RWPE1 (cell line): ENCODE data around the gene AGPAT4.
"Not testable (repeated sequence)": the region's sequence is repeated elsewhere in the genome, so short reads cannot be mapped to it uniquely, and the experiment has no call there.

ENCODE experiments used
- CTCF ChIA-PET: fragments of 350-600 bp; sonication (Branson Sonifier 250); formaldehyde crosslinking; extraction: SDS; loops from one replicate; lab custom pipeline; 2021; lab: Yijun Ruan, JAX
- POLR2A ChIA-PET: fragments of 400-600 bp; formaldehyde crosslinking; extraction: SDS; loops from one replicate; lab custom pipeline; 2020; ENCODE audit warnings: antibody characterized with exemption; ENCODE audit not compliant: low non-redundant PET; lab: Yijun Ruan, JAX
- DNase-seq: peaks from one replicate; pipeline ENCODE4 v3.0.0; 2012; ENCODE audit warnings: low spot score
- H3K27ac ChIP-seq: fragments of 450-650 bp; 2 replicates; pipeline ENCODE4 v1.5.1; 2017
- TF ChIP-seq, protein P1 (sequence below): fragments of 450-650 bp; conservative IDR thresholded peaks from 2 replicates; pipeline ENCODE4 v1.5.1; 2017; ENCODE audit warnings: low read depth, mild to moderate bottlenecking

AGPAT4 gene

GRCh38 chr6:161273752-161274487 is at the start of gene AGPAT4:
Gene AGPAT4, minus strand, starts transcription at chr6:161274061. Its CDS starts 41,848 bp downstream, at chr6:161232213.
- POLR2A ChIA-PET, result interaction anchor here (0.6 kb wide), 1 partner anchor 40 kb away, joined by 5 read pairs; no protein-coding TSS in a partner anchor
- CTCF ChIA-PET, result interaction anchor here (0.6 to 1.0 kb wide), 5 partner anchors 9 to 1944 kb away, joined by 3 read pairs; no protein-coding TSS in a partner anchor
- DNase-seq, result peak; percentile 92
- TF ChIP-seq, protein P1, sequence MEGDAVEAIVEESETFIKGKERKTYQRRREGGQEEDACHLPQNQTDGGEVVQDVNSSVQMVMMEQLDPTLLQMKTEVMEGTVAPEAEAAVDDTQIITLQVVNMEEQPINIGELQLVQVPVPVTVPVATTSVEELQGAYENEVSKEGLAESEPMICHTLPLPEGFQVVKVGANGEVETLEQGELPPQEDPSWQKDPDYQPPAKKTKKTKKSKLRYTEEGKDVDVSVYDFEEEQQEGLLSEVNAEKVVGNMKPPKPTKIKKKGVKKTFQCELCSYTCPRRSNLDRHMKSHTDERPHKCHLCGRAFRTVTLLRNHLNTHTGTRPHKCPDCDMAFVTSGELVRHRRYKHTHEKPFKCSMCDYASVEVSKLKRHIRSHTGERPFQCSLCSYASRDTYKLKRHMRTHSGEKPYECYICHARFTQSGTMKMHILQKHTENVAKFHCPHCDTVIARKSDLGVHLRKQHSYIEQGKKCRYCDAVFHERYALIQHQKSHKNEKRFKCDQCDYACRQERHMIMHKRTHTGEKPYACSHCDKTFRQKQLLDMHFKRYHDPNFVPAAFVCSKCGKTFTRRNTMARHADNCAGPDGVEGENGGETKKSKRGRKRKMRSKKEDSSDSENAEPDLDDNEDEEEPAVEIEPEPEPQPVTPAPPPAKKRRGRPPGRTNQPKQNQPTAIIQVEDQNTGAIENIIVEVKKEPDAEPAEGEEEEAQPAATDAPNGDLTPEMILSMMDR, result no peak
- H3K27ac ChIP-seq, result peak within 1 kb of the TSS; percentile 94

DNA sequence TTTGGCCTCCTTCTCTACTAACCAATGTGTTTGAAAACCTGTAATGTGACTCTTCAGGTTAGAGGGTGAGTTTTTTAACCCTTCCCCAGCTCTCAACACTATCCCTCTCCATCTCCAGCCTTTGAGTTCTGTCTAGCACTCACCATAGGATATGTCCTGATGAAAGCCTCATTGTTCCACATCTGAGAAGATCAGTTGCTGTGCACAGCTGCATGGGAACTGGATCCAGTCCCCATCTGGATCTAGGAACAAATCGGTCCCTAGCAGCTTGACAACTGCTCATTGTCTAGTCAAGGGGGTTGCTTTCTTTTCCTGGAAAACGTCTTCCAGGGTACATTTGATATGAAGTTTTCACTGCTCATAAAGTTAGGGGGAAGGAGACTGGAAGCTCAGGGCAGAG is 45.4 kb upstream of the AGPAT4 start:
- CTCF ChIA-PET, result interaction anchor here (0.7 kb wide), 1 partner anchor 10 kb away, joined by 3 read pairs; no protein-coding TSS in a partner anchor
- TF ChIP-seq, protein P1, result no peak
- DNase-seq, result no peak
- POLR2A ChIA-PET, result no interaction called here
- H3K27ac ChIP-seq, result no peak overlapping the region

GRCh38 chr6:161318456-161318855 is 44.6 kb upstream of the AGPAT4 start:
- CTCF ChIA-PET, result interaction anchor here (0.7 kb wide), 1 partner anchor 10 kb away, joined by 3 read pairs; no protein-coding TSS in a partner anchor
- H3K27ac ChIP-seq, result no peak overlapping the region
- DNase-seq, result no peak
- TF ChIP-seq, protein P1, result no peak
- POLR2A ChIA-PET, result no interaction called here

DNA sequence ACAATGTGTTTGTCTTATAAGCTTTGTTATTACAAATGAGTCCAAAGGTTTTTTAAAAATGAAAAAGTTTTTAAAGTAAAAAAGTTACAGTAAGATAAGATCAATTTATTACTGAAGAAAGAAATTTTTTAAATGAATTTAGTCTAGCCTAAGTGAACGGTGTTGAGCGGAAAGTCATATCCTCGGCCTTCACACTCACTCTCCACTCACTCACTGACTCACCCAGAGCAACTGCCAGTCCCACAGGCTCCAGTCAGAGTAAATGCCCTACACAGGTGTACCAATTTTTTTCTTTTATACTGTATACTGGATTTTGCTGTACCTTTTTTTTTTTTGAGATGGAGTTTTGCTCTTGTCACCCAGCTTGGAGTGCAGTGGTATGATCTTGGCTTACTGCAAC is 42.7 kb upstream of the AGPAT4 start:
- no peak overlapping the region for H3K27ac ChIP-seq
- DNase-seq, result no peak
- TF ChIP-seq, protein P1, result no peak
- CTCF ChIA-PET, result interaction anchor here (0.7 kb wide), 2 partner anchors 47 to 210 kb away, joined by 3 to 4 read pairs; no protein-coding TSS in a partner anchor
- POLR2A ChIA-PET, result no interaction called here

- H3K27ac ChIP-seq, CTCF ChIA-PET: not testable (repeated sequence)
Measured at GRCh38 chr6:161315246-161315917, 41.5 kb upstream of the AGPAT4 start.

DNA sequence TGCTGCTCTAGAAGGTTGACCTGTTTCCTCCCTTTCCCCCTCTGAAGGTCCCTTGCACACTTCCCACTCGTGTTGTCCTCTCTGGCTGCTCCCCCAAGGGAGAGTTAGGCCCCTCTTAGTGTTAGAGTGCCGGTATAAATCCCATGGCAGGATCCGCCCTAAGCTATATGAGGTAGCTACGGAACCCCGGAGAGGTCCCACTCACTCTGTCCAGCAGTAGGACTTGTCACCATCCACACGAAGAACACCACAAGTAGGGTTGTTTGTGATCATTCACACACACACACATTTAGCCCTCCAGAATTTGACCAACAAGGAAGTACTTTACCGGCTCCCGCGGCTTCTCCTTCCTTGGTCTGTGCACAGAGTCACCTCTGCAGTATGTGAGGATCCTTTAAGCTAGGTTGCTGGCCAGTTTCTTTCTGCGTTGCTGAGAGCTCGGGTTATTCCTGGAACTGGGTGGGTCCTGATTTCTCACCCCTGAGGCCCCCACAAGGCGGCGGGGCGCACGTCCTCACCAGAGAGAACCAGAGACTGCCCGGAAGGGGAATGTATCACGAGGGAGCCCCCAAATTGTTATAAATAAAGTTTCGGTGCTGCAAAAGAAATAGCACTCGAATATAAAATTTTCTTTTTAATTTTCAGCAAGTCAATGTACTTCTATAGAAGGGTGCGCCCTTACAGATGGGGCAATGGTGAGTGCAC is 40.8 kb upstream of the AGPAT4 start:
- DNase-seq, POLR2A ChIA-PET, CTCF ChIA-PET, H3K27ac ChIP-seq: not testable (repeated sequence)

More at GRCh38 chr6:161315246-161315917, 41.5 kb upstream of the AGPAT4 start:
- POLR2A ChIA-PET, DNase-seq: not testable (repeated sequence)

DNA sequence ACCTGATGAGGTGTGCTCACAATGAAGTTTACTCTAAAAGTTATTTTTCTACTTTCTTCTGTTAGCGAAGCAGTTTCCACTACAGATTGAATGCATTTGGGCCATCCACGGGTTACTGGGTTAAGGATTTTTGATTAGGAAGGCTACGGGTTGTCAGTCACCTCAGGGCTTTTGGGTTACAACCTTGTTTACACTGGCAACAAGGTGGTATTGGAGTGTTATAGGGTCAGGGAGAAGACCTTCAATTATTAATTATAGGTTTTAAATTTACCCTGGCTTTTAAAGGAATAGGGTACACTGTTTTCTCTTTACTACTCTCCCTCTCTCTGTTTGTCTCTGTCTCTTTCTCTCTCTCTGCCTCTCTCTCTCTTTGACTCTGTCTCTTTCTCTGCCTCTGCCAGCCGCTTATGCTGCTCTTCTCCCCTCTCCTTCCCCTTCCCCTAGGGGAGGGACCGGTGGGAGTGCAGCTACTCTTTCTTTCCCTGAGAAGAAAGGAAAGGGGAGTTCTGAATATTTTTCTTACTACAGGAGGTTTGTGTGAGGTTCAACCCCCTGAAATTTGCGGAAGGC is 40.2 kb upstream of the AGPAT4 start:
- POLR2A ChIA-PET, result no interaction called here
- CTCF ChIA-PET, result no interaction called here
- TF ChIP-seq, protein P1, result no peak
- DNase-seq, result no peak
- no peak overlapping the region for H3K27ac ChIP-seq

GRCh38 chr6:161313475-161313874 is 39.6 kb upstream of the AGPAT4 start:
- POLR2A ChIA-PET, CTCF ChIA-PET, H3K27ac ChIP-seq, DNase-seq: not testable (repeated sequence)

DNA sequence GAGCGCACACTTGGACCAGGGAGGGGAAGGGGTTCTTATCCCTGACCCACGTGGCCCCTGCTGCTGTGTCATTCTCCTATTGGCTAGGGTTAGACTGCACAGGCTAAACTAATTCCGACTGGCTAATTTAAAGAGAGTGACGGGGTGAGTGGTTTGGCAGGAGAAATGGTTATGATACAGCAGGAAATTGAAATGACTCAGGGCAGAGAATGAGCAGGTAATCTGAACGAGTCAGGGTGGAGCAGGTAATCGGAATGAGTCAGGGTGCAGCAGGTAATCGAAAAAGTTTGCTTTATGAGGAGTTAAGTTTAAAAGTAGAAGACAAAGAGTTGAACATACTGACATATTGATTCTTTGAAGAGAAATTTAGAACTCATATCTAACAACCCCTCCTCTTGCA is 35.9 kb upstream of the AGPAT4 start:
- POLR2A ChIA-PET, DNase-seq, H3K27ac ChIP-seq: not testable (repeated sequence)
- CTCF ChIA-PET, result interaction anchor here (0.6 kb wide), 2 partner anchors 368 to 1990 kb away, joined by 3 read pairs; no protein-coding TSS in a partner anchor
